Adrenal gland (tissue), 5 donors: ENCODE results near the gene TVP23B.
"Not testable (repeated sequence)": the region's sequence is repeated elsewhere in the genome, so short reads cannot be mapped to it uniquely, and the experiment has no call there.

Experiments
- CTCF ChIP-seq, 6 experiments: fragments of 450-650 bp in 4 of 6; fragments of 200-600 bp in 2 of 6; sonication (generic) in 1 of 6; IDR thresholded peaks; 1 replicate in 5 of 6; 2 replicates in 1 of 6; pipeline versions ENCODE4 v1.5.1 to v1.8.0; 2016 to 2021; ENCODE audit warnings: antibody characterized with exemption in 6 of 6, mild to moderate bottlenecking in 2 of 6, moderate library complexity in 1 of 6
- POLR2A ChIP-seq, 2 donors: fragments of 450-650 bp; IDR thresholded peaks; one replicate each; pipeline ENCODE4 v1.6.1; 2017; ENCODE audit warnings: antibody characterized with exemption in 2 of 2, mild to moderate bottlenecking in 2 of 2, moderate library complexity in 1 of 2
- donor health status: DM: no; HTN: no; CAD: no.

GRCh38 chr17:18815924-18816323 lies 34.9 kb downstream of the TVP23B start:
- not testable (repeated sequence) for TF ChIP-seq CTCF, POLR2A (IDR thresholded peaks at IDR 0.05)
